Endothelial cell of umbilical vein (primary cell): ENCODE measurements around the gene NKD1. TPM values are rescaled to one million over a fixed set of nuclear protein-coding genes. Genes with fewer than 3 reads are reported as not detected.

Experiments used
- BruUV-seq: library from RNA; stranded (reverse); fragments of 400-500 nt; replicated peaks from 2 replicates; lab custom pipeline; 2021; lab: Mats Ljungman, UMichigan
- CTCF ChIA-PET: fragments of 300-600, 350-600 bp; sonication (Branson Sonifier 250); formaldehyde crosslinking; loops from one replicate; lab custom pipeline; 2021; ENCODE audit warnings: antibody characterized with exemption, inconsistent platforms; lab: Charles Lee
- POLR2A ChIA-PET: fragments of 300-600, 350-600 bp; sonication (Branson Sonifier 250); formaldehyde crosslinking; loops from one replicate; lab custom pipeline; 2021; ENCODE audit warnings: antibody characterized with exemption, inconsistent platforms; lab: Charles Lee
- DNase-seq: peaks from one replicate; pipeline ENCODE4 v3.0.0-alpha.2; 2011; ENCODE audit warnings: low read depth, low spot score
- FAIRE-seq: peaks from 2 replicates; lab custom pipeline; 2011; peaks lifted over from hg19 to GRCh38; lab: Jason Lieb, UNC
- H2AFZ ChIP-seq: 2 replicates; pipeline ENCODE4 v1.6.0; 2012; ENCODE audit warnings: low read depth, low read length, control low read depth, inconsistent platforms
- H3K27ac ChIP-seq: 2 replicates; pipeline ENCODE4 v1.5.1; 2011; ENCODE audit warnings: low read depth, mild to moderate bottlenecking, control low read depth, low read length, moderate library complexity; ENCODE audit not compliant: insufficient read depth
- H3K27me3 ChIP-seq, 2 experiments: 2 replicates each; pipeline versions ENCODE4 v1.6.0 to v1.6.1; 2011; ENCODE audit warnings: low read length in 2 of 2, mixed read lengths in 1 of 2; ENCODE audit not compliant: control insufficient read depth in 2 of 2, insufficient read depth in 2 of 2
- H3K36me3 ChIP-seq, 2 experiments: 2 replicates in 1 of 2; 3 replicates in 1 of 2; pipeline ENCODE4 v1.5.1; 2011; ENCODE audit warnings: low read length in 2 of 2, mild to moderate bottlenecking in 1 of 2, moderate library complexity in 1 of 2; ENCODE audit not compliant: control insufficient read depth in 2 of 2, insufficient read depth in 2 of 2; ENCODE audit errors: extremely low read depth in 1 of 2
- H3K4me1 ChIP-seq: 3 replicates; pipeline ENCODE4 v1.5.1; 2011; ENCODE audit warnings: mild to moderate bottlenecking, low read length; ENCODE audit not compliant: control insufficient read depth, insufficient read depth; ENCODE audit errors: extremely low read depth
- H3K4me2 ChIP-seq: 2 replicates; pipeline ENCODE4 v1.6.1; 2011; ENCODE audit warnings: low read length, control low read depth, mixed read lengths; ENCODE audit not compliant: insufficient read depth
- H3K4me3 ChIP-seq, 3 experiments: fragments of 200-600 bp in 1 of 3; sonication (generic), shearing (Covaris generic) in 1 of 3; replicated peaks in 1 of 3; 2 replicates each; pipeline ENCODE4 v1.5.1; 2011 to 2016; ENCODE audit warnings: control low read depth in 3 of 3, low read length in 3 of 3, mild to moderate bottlenecking in 2 of 3, inconsistent platforms in 1 of 3, low read depth in 1 of 3, moderate library complexity in 1 of 3; ENCODE audit not compliant: insufficient read depth in 1 of 3
- H3K79me2 ChIP-seq: 2 replicates; pipeline ENCODE4 v1.6.0; 2012; ENCODE audit warnings: low read length, inconsistent platforms; ENCODE audit not compliant: control insufficient read depth, insufficient read depth
- H3K9ac ChIP-seq: replicated peaks from 2 replicates; pipeline ENCODE3; 2011; ENCODE audit warnings: low read length, control low read depth; ENCODE audit not compliant: insufficient read depth; ENCODE audit errors: extremely low read depth
- H3K9me1 ChIP-seq: replicated peaks from 3 replicates; pipeline ENCODE4 v1.6.0; 2011; ENCODE audit warnings: mild to moderate bottlenecking, low read length; ENCODE audit not compliant: control insufficient read depth, insufficient read depth; ENCODE audit errors: extremely low read depth
- H3K9me3 ChIP-seq: replicated peaks from 2 replicates; pipeline ENCODE4 v1.5.1; 2012; ENCODE audit warnings: low read length, inconsistent platforms; ENCODE audit not compliant: control insufficient read depth, insufficient read depth
- H4K20me1 ChIP-seq: replicated peaks from 2 replicates; pipeline ENCODE3; 2011; ENCODE audit warnings: mild to moderate bottlenecking, low read length; ENCODE audit not compliant: control insufficient read depth, insufficient read depth; ENCODE audit errors: extremely low read depth
- EZH2 ChIP-seq: IDR thresholded peaks from 2 replicates; pipeline ENCODE4 v1.6.1; 2012; ENCODE audit warnings: borderline replicate concordance, low read depth, mild to moderate bottlenecking, moderate library complexity, low read length, inconsistent platforms; ENCODE audit not compliant: severe bottlenecking
- FOS ChIP-seq: IDR thresholded peaks from 2 replicates; pipeline ENCODE4 v1.6.1; 2011; ENCODE audit warnings: mild to moderate bottlenecking, low read length, moderate library complexity, borderline replicate concordance; ENCODE audit not compliant: insufficient read depth
- GATA2 ChIP-seq: IDR thresholded peaks from 2 replicates; pipeline ENCODE4 v1.7.0; 2011; ENCODE audit warnings: low read depth, mild to moderate bottlenecking, moderate library complexity, mixed read lengths, low read length; ENCODE audit not compliant: insufficient read length, insufficient read depth
- JUN ChIP-seq: IDR thresholded peaks from 2 replicates; pipeline ENCODE4 v1.6.1; 2011; ENCODE audit warnings: borderline replicate concordance, low read depth; ENCODE audit not compliant: insufficient read length, insufficient read depth
- MYC ChIP-seq: IDR thresholded peaks from one replicate; pipeline ENCODE4 v1.6.1; 2011; ENCODE audit warnings: mild to moderate bottlenecking, low read depth, low read length
- POLR2A ChIP-seq: IDR thresholded peaks from 2 replicates; pipeline ENCODE4 v1.6.1; 2012; ENCODE audit warnings: low read depth, mild to moderate bottlenecking, control low read depth, low read length
- POLR2AphosphoS5 ChIP-seq: IDR thresholded peaks from 2 replicates; pipeline ENCODE4 v1.6.1; 2012; ENCODE audit warnings: low read depth, mild to moderate bottlenecking, control low read depth, low read length, moderate library complexity; ENCODE audit not compliant: insufficient read depth
- dilution Hi-C: fragments of 300-500 bp; cut with MboI; formaldehyde crosslinking; loops from one replicate; pipeline ENCODE4 v1.15.0; 2019; ENCODE audit warnings: low sequenced_read_pairs; ENCODE audit not compliant: extremely low pct_ligation_motif_present
- intact Hi-C: fragments of 100-400 bp; cut with micrococcal nuclease; formaldehyde crosslinking; loops from one replicate; pipeline ENCODE4 v1.10.0; 2022
- polyA plus RNA-seq, 4 experiments: library from polyadenylated mRNA; depleted of rRNA in 3 of 4; stranded (reverse) in 3 of 4; unstranded in 1 of 4; fragments of >200 nt; gene quantifications; 2 replicates each; pipeline versions ENCODE4 v1.2.1 to v1.2.3, GENCODE V29; 2011 to 2012; ENCODE audit warnings: missing spikeins in 1 of 4
- total RNA-seq: library from RNA; stranded (reverse); gene quantifications from 2 replicates; pipeline ENCODE4 v1.2.3, GENCODE V29; 2021
- TF ChIP-seq, protein P1 (sequence below), 2 donors: IDR thresholded peaks; 1 replicate in 1 of 2; 2 replicates in 1 of 2; pipeline ENCODE4 v1.5.1; 2011; ENCODE audit warnings: low read length in 2 of 2, mild to moderate bottlenecking in 2 of 2, moderate library complexity in 2 of 2, control low read depth in 1 of 2, inconsistent platforms in 1 of 2, low read depth in 1 of 2; ENCODE audit not compliant: insufficient read depth in 1 of 2; ENCODE audit errors: extremely low read depth in 1 of 2
- TF ChIP-seq, protein P2 (sequence below): IDR thresholded peaks from 2 replicates; pipeline ENCODE4 v1.6.1; 2011; ENCODE audit not compliant: insufficient read depth, insufficient read length

Gene NKD1
- total and polyA plus RNA-seq, 2 donors (not counting 3 experiments of a cell fraction or from before 2014, with no cell fraction given), result not detected

DNA sequence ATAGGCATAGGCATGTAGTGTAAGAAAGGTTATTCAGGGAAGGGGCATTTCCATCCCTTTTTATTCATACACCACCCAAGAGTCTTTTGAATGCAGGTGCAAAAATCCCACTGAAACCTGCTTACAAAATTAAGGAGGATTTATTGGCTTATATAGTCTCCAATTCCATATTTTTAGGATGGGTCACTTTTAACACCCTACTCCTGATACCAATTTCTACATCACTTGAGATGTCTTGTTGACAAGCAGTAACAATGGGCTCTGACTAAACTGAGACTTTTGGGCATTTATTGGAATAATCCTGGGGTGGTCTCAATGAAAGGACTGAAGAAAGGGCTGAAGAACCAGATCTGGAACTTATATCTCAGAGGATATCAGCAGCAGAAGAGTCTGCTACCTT is 18.9 kb upstream of the NKD1 start:
- TF ChIP-seq MYC (no peak), GATA2 (no peak), FOS (no peak), POLR2AphosphoS5 (no peak), EZH2 (no peak), JUN (no peak), POLR2A (no peak)
- TF ChIP-seq, protein P1, sequence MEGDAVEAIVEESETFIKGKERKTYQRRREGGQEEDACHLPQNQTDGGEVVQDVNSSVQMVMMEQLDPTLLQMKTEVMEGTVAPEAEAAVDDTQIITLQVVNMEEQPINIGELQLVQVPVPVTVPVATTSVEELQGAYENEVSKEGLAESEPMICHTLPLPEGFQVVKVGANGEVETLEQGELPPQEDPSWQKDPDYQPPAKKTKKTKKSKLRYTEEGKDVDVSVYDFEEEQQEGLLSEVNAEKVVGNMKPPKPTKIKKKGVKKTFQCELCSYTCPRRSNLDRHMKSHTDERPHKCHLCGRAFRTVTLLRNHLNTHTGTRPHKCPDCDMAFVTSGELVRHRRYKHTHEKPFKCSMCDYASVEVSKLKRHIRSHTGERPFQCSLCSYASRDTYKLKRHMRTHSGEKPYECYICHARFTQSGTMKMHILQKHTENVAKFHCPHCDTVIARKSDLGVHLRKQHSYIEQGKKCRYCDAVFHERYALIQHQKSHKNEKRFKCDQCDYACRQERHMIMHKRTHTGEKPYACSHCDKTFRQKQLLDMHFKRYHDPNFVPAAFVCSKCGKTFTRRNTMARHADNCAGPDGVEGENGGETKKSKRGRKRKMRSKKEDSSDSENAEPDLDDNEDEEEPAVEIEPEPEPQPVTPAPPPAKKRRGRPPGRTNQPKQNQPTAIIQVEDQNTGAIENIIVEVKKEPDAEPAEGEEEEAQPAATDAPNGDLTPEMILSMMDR (IDR thresholded peaks at IDR 0.05; ENCODE audit: extremely low read depth in 1 of 2, insufficient read depth in 1 of 2, low read depth in 1 of 2, low read length in 2 of 2), result no peak
- TF ChIP-seq, protein P2, sequence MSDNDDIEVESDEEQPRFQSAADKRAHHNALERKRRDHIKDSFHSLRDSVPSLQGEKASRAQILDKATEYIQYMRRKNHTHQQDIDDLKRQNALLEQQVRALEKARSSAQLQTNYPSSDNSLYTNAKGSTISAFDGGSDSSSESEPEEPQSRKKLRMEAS, result no peak

More for the DNA sequence above, 18.9 kb upstream of the NKD1 start:
- H4K20me1 ChIP-seq, result no peaks in the 10 kb centered on the region
- dilution Hi-C loops, result no loop called here
- H3K9me1 ChIP-seq, result no peaks in the 10 kb centered on the region
- no peaks in the 10 kb centered on the region for H3K4me1 ChIP-seq
- no peaks in the 10 kb centered on the region for H3K79me2 ChIP-seq
- H3K36me3 ChIP-seq, result no peaks in the 10 kb centered on the region
- DNase-seq (no peak), FAIRE-seq (no peak)
- intact Hi-C loops, result no loop called here
- H3K27ac ChIP-seq, result no peak overlapping the region
- no peak overlapping the region for H3K4me3 ChIP-seq
- no peak overlapping the region for H2AFZ ChIP-seq
- H3K27me3 ChIP-seq, result no peaks in the 10 kb centered on the region
- BruUV-seq, result no TSS peak
- no peak overlapping the region for H3K9ac ChIP-seq
- H3K4me2 ChIP-seq, result no peak overlapping the region
- ChIA-PET POLR2A (no interaction called here), CTCF (no interaction called here)
- H3K9me3 ChIP-seq, result no peaks in the 10 kb centered on the region
